Measurements from ENCODE around the gene GCG. TPM values are rescaled to one million over a fixed set of nuclear protein-coding genes. Genes with fewer than 3 reads are reported as not detected.

Gene GCG
- total and polyA plus RNA-seq, 2 donors, result 1.7 to 3.7 TPM

Other genes starting within 250 kb of the GCG start
- gene DPP4, start 78.0 kb downstream of the GCG start, total RNA-seq, result 23.9 TPM
- 4.2 TPM for gene DPP4, start 78.0 kb downstream of the GCG start, polyA plus RNA-seq
- gene FAP, start 91.2 kb upstream of the GCG start, total RNA-seq, result 1.5 TPM
- gene FAP, start 91.2 kb upstream of the GCG start, polyA plus RNA-seq, result 1.8 TPM
- 23.9 TPM for gene IFIH1, start 166.4 kb upstream of the GCG start, total RNA-seq
- gene IFIH1, start 166.4 kb upstream of the GCG start, polyA plus RNA-seq, result 22.6 TPM
- 38.9 TPM for gene GCA, start 191.9 kb upstream of the GCG start, total RNA-seq
- 53.4 TPM for gene GCA, start 191.9 kb upstream of the GCG start, polyA plus RNA-seq